ENCODE measurements around the gene OR1A1.
A peak's percentile ranks its signal among the peaks of the same experiment; 100 is the strongest.
"Not testable (repeated sequence)": the region's sequence is repeated elsewhere in the genome, so short reads cannot be mapped to it uniquely, and the experiment has no call there.

OR1A1 gene

GRCh38 chr17:3207367-3207766 lies at the start of gene OR1A1:
OR1A1 (plus strand) TSS chr17:3207667; CDS start chr17:3215621, 7,954 bp downstream.
- DNase-seq (ENCODE audit: low spot score) = no peak

- peak; percentile 63 for DNase-seq (ENCODE audit: low spot score)
These were observed 39.9 kb upstream of the OR1A1 start for GRCh38 chr17:3167574-3167973.

GRCh38 chr17:3189961-3190360 lies 17.5 kb upstream of the OR1A1 start:
- DNase-seq (ENCODE audit: low spot score) = no peak

GRCh38 chr17:3197219-3197618 lies 10.2 kb upstream of the OR1A1 start, which contains the start of gene OR1A2:
OR1A2 (plus strand) TSS chr17:3197519; CDS start chr17:3197519, 0 bp downstream.
- no peak for DNase-seq (ENCODE audit: low spot score)

GRCh38 chr17:3208484-3208883 lies 1.0 kb downstream of the OR1A1 start:
- DNase-seq (ENCODE audit: low spot score) = no peak

- DNase-seq (ENCODE audit: low spot score) = no peak
These were observed 5.5 kb downstream of the OR1A1 start for GRCh38 chr17:3213001-3213400.

- DNase-seq (ENCODE audit: low spot score) = no peak
These were observed 6.1 kb downstream of the OR1A1 start for GRCh38 chr17:3213587-3213986.

- peak; percentile 38 for DNase-seq (ENCODE audit: low spot score)
These were observed 12.5 kb downstream of the OR1A1 start for GRCh38 chr17:3219978-3220377.

GRCh38 chr17:3221850-3222249 lies 14.4 kb downstream of the OR1A1 start:
- DNase-seq (ENCODE audit: low spot score) = no peak

GRCh38 chr17:3222505-3222904 lies 15.0 kb downstream of the OR1A1 start:
- DNase-seq (ENCODE audit: low spot score) = peak; percentile 59

GRCh38 chr17:3224721-3225352 lies 17.4 kb downstream of the OR1A1 start:
- DNase-seq (ENCODE audit: low spot score) = not testable (repeated sequence)

- DNase-seq (ENCODE audit: low spot score) = not testable (repeated sequence)
These were observed 24.8 kb downstream of the OR1A1 start for GRCh38 chr17:3232300-3232699.

- DNase-seq (ENCODE audit: low spot score) = peak; percentile 7
These were observed 31.2 kb downstream of the OR1A1 start for GRCh38 chr17:3238685-3239084.

GRCh38 chr17:3241044-3241443 lies 33.6 kb downstream of the OR1A1 start:
- not testable (repeated sequence) for DNase-seq (ENCODE audit: low spot score)

- DNase-seq (ENCODE audit: low spot score) = not testable (repeated sequence)
These were observed 37.4 kb downstream of the OR1A1 start for GRCh38 chr17:3244841-3245240.

GRCh38 chr17:3249013-3249412 lies 41.5 kb downstream of the OR1A1 start:
- DNase-seq (ENCODE audit: low spot score) = not testable (repeated sequence)

GRCh38 chr17:3256575-3256974 lies 49.1 kb downstream of the OR1A1 start:
- DNase-seq (ENCODE audit: low spot score) = no peak

GRCh38 chr17:3260163-3260562 lies 52.7 kb downstream of the OR1A1 start:
- no peak for DNase-seq (ENCODE audit: low spot score)

- no peak for DNase-seq (ENCODE audit: low spot score)
These were observed 53.1 kb downstream of the OR1A1 start for GRCh38 chr17:3260600-3260999.

All from NAMALWA (cell line).